HCT116 (cell line): ENCODE measurements around the gene TLE4. TPM values are rescaled to one million over a fixed set of nuclear protein-coding genes. Genes with fewer than 3 reads are reported as not detected.

ENCODE experiments used
- ATAC-seq: fragments of 200-7000 bp; cut with Tn5 transposase; 2 replicates; pipeline ENCODE4 v1.9.1; 2020; ENCODE audit warnings: mild to moderate bottlenecking, moderate library complexity
- BruUV-seq: library from RNA; stranded (reverse); fragments of 400-500 nt; replicated peaks from 2 replicates; lab custom pipeline; 2021; lab: Mats Ljungman, UMichigan
- CTCF ChIA-PET: fragments of 300-600 bp; sonication (Branson Sonifier 250); formaldehyde crosslinking; loops from one replicate; lab custom pipeline; 2021; ENCODE audit warnings: antibody characterized with exemption; lab: Charles Lee
- POLR2A ChIA-PET: fragments of 300-600, 350-600 bp; sonication (Branson Sonifier 250); formaldehyde crosslinking; loops from one replicate; lab custom pipeline; 2021; ENCODE audit warnings: antibody characterized with exemption; lab: Charles Lee
- RAD21 ChIA-PET, 2 experiments: fragments of 300-600 bp; sonication (Branson Sonifier 250); formaldehyde crosslinking; loops; one replicate each; lab custom pipeline; 2023; ENCODE audit warnings: low total read pairs in 2 of 2; ENCODE audit not compliant: uncharacterized antibody in 2 of 2, unreplicated experiment in 2 of 2, low non-redundant PET in 1 of 2; lab: Charles Lee
- DNase-seq: peaks from one replicate; pipeline ENCODE4 v3.0.0-alpha.2; 2010; ENCODE audit warnings: low read depth, low spot score
- H2AFZ ChIP-seq: fragments of 200-600 bp; shearing (Covaris generic), sonication (generic); 2 replicates; pipeline ENCODE4 v1.6.1; 2017; ENCODE audit warnings: low read depth, mixed run types, mixed read lengths, antibody characterized with exemption, low read length; ENCODE audit not compliant: poor library complexity, severe bottlenecking
- H3K27ac ChIP-seq: 2 replicates; pipeline ENCODE4 v1.5.1; 2012; ENCODE audit warnings: low read depth, low read length
- H3K27me3 ChIP-seq: fragments of 200-600 bp; sonication (generic); 2 replicates; pipeline ENCODE4 v1.6.1; 2016; ENCODE audit warnings: mixed run types, low read length, mixed read lengths; ENCODE audit not compliant: insufficient read depth
- H3K36me3 ChIP-seq, 2 experiments: fragments of 200-500 bp in 1 of 2; fragments of 200-600 bp in 1 of 2; sonication (Bioruptor generic) in 1 of 2; sonication (generic) in 1 of 2; 2 replicates each; pipeline versions ENCODE4 v1.5.1 to v1.6.1; 2014 to 2016; ENCODE audit warnings: low read length in 2 of 2, inconsistent platforms in 1 of 2, mixed read lengths in 1 of 2, mixed run types in 1 of 2; ENCODE audit not compliant: insufficient read depth in 2 of 2, control insufficient read depth in 1 of 2
- H3K4me1 ChIP-seq, 2 experiments: fragments of 200-600 bp in 1 of 2; sonication (generic) in 1 of 2; 2 replicates each; pipeline versions ENCODE4 v1.5.1 to v1.6.1; 2012 to 2017; ENCODE audit warnings: low read length in 2 of 2, inconsistent platforms in 1 of 2, mild to moderate bottlenecking in 1 of 2, mixed read lengths in 1 of 2, mixed run types in 1 of 2, moderate library complexity in 1 of 2; ENCODE audit not compliant: insufficient read depth in 2 of 2, control insufficient read depth in 1 of 2
- H3K4me2 ChIP-seq: fragments of 200-600 bp; sonication (generic); 2 replicates; pipeline ENCODE4 v1.6.1; 2017; ENCODE audit warnings: mixed run types, low read length, mixed read lengths
- H3K4me3 ChIP-seq, 2 experiments: fragments of 200-600 bp in 1 of 2; sonication (generic) in 1 of 2; replicated peaks in 1 of 2; 2 replicates each; pipeline ENCODE4 v1.5.1; 2011 to 2016; ENCODE audit warnings: low read length in 2 of 2, control low read depth in 1 of 2, low read depth in 1 of 2, mild to moderate bottlenecking in 1 of 2, mixed read lengths in 1 of 2, mixed run types in 1 of 2
- H3K79me2 ChIP-seq: fragments of 200-600 bp; sonication (generic); 2 replicates; pipeline ENCODE4 v1.6.1; 2017; ENCODE audit warnings: mild to moderate bottlenecking, mixed run types, low read length, moderate library complexity, mixed read lengths; ENCODE audit not compliant: insufficient read depth
- H3K9ac ChIP-seq: fragments of 200-600 bp; sonication (generic); 2 replicates; pipeline ENCODE4 v1.6.1; 2016; ENCODE audit warnings: low read length, mixed read lengths
- H3K9me2 ChIP-seq: fragments of 200-600 bp; sonication (generic), shearing (Covaris generic); 2 replicates; pipeline ENCODE4 v1.6.1; 2017; ENCODE audit warnings: mixed run types, mild to moderate bottlenecking, moderate library complexity; ENCODE audit not compliant: insufficient read depth
- H3K9me3 ChIP-seq, 2 experiments: fragments of 200-500 bp in 1 of 2; fragments of 200-600 bp in 1 of 2; sonication (Bioruptor generic) in 1 of 2; sonication (generic) in 1 of 2; 2 replicates each; pipeline ENCODE4 v1.6.1; 2014 to 2017; ENCODE audit warnings: low read length in 2 of 2, mixed read lengths in 2 of 2, inconsistent platforms in 1 of 2, low read depth in 1 of 2, mild to moderate bottlenecking in 1 of 2, mixed run types in 1 of 2, moderate library complexity in 1 of 2; ENCODE audit not compliant: control insufficient read depth in 1 of 2, insufficient read depth in 1 of 2
- H4K20me1 ChIP-seq: fragments of 200-600 bp; sonication (generic), shearing (Covaris generic); 2 replicates; pipeline ENCODE4 v1.6.1; 2017; ENCODE audit warnings: mixed run types, mild to moderate bottlenecking, moderate library complexity; ENCODE audit not compliant: insufficient read depth
- CBX3 ChIP-seq: IDR thresholded peaks from 2 replicates; pipeline ENCODE4 v1.6.1; 2012; ENCODE audit warnings: low read depth
- CEBPB ChIP-seq: IDR thresholded peaks from 2 replicates; pipeline ENCODE4 v1.6.1; 2012; ENCODE audit warnings: low read depth
- EGR1 ChIP-seq: IDR thresholded peaks from 2 replicates; pipeline ENCODE4 v1.6.1; 2012; ENCODE audit warnings: low read depth
- EZH2 ChIP-seq: fragments of 200-600 bp; sonication (generic); IDR thresholded peaks from 2 replicates; pipeline ENCODE4 v1.6.1; 2017; ENCODE audit warnings: antibody characterized with exemption, mixed run types
- EZH2phosphoT487 ChIP-seq: fragments of 200-600 bp; IDR thresholded peaks from 2 replicates; pipeline ENCODE4 v1.6.1; 2018; ENCODE audit warnings: antibody characterized with exemption, borderline replicate concordance
- FOSL1 ChIP-seq: IDR thresholded peaks from 2 replicates; pipeline ENCODE4 v1.6.1; 2012; ENCODE audit warnings: low read depth
- JUND ChIP-seq: IDR thresholded peaks from 2 replicates; pipeline ENCODE4 v1.6.1; 2012
- MAX ChIP-seq: IDR thresholded peaks from 2 replicates; pipeline ENCODE4 v1.6.1; 2012
- POLR2A ChIP-seq: IDR thresholded peaks from 2 replicates; pipeline ENCODE4 v1.7.0; 2011; ENCODE audit warnings: borderline replicate concordance; ENCODE audit not compliant: insufficient read depth, insufficient read length; ENCODE audit errors: extremely low read depth
- REST ChIP-seq: IDR thresholded peaks from 2 replicates; pipeline ENCODE4 v1.6.1; 2012; ENCODE audit warnings: low read depth
- YY1 ChIP-seq: IDR thresholded peaks from 2 replicates; pipeline ENCODE4 v1.6.1; 2011; ENCODE audit warnings: low read length, low read depth, moderate library complexity, mild to moderate bottlenecking; ENCODE audit not compliant: insufficient replicate concordance; ENCODE audit errors: extremely low read depth
- ZBTB33 ChIP-seq: IDR thresholded peaks from 2 replicates; pipeline ENCODE4 v1.6.1; 2011; ENCODE audit warnings: mild to moderate bottlenecking, low read length, moderate library complexity; ENCODE audit not compliant: insufficient replicate concordance; ENCODE audit errors: extremely low read depth
- ZFX ChIP-seq: fragments of 450-650 bp; IDR thresholded peaks from 2 replicates; pipeline ENCODE4 v1.6.1; 2017
- ZNF274 ChIP-seq: fragments of 200-500 bp; sonication (Bioruptor generic); IDR thresholded peaks from 2 replicates; pipeline ENCODE4 v1.6.1; 2014; ENCODE audit warnings: mild to moderate bottlenecking, low read depth, low read length, inconsistent platforms
- intact Hi-C: fragments of 100-400 bp; cut with micrococcal nuclease; formaldehyde crosslinking; loops from 2 replicates; pipeline ENCODE4 v1.10.0; 2022
- total RNA-seq: library from RNA; stranded (reverse); gene quantifications from one replicate; pipeline ENCODE4 v1.2.1, GENCODE V29; 2021; ENCODE audit not compliant: unreplicated experiment

TLE4 gene
- total RNA-seq, 1 experiment from 2014 or later, result 0.39 TPM

GRCh38 chr9:79692857-79693571 is 121.2 kb downstream of the TLE4 start:
- RAD21 ChIA-PET, result no interaction called here

More at GRCh38 chr9:79692857-79693571, 121.2 kb downstream of the TLE4 start:
- DNase-seq, result no peak
- Histone ChIP-seq H3K9me2 (no peaks in the 10 kb centered on the region), H3K27me3 (no peaks in the 10 kb centered on the region), H3K4me1 (no peaks in the 10 kb centered on the region), H3K4me2 (no peak overlapping the region), H2AFZ (no peak overlapping the region), H3K36me3 (no peaks in the 10 kb centered on the region), H3K27ac (no peak overlapping the region), H3K9ac (no peak overlapping the region), H4K20me1 (no peaks in the 10 kb centered on the region), H3K79me2 (no peaks in the 10 kb centered on the region), H3K9me3 (peaks cover 0 to 17% of the 10 kb centered on the region in 2 experiments; a peak in 2 of 4 replicates), H3K4me3 (no peak overlapping the region)
- intact Hi-C loops, result no loop called here
- TF ChIP-seq EZH2phosphoT487 (no peak), EZH2 (no peak), YY1 (no peak), ZNF274 (no peak), POLR2A (no peak), ZBTB33 (no peak), FOSL1 (no peak), EGR1 (no peak), CEBPB (no peak), REST (no peak), MAX (no peak), JUND (no peak), CBX3 (no peak), ZFX (no peak)
- ChIA-PET CTCF (no interaction called here), POLR2A (no interaction called here)
- no peak for ATAC-seq
- BruUV-seq, result no TSS peak
